Liver (tissue), 9 donors: ENCODE measurements around the gene LRRC2. TPM values are rescaled to one million over a fixed set of nuclear protein-coding genes. Genes with fewer than 3 reads are reported as not detected.

Experiments used
- DNase-seq: peaks from one replicate; pipeline ENCODE4 v3.0.0-alpha.2; 2017; ENCODE audit warnings: low spot score
- H3K27ac ChIP-seq, 2 donors: one replicate each; pipeline ENCODE4 v1.7.0; 2013; ENCODE audit warnings: inconsistent platforms in 2 of 2, low read length in 2 of 2, control low read depth in 1 of 2, low read depth in 1 of 2, mild to moderate bottlenecking in 1 of 2
- H3K27me3 ChIP-seq, 4 donors: one replicate each; pipeline versions ENCODE4 v1.6.1 to v1.7.0; 2013; ENCODE audit warnings: low read length in 3 of 4, inconsistent platforms in 1 of 4, mild to moderate bottlenecking in 1 of 4, moderate library complexity in 1 of 4; ENCODE audit not compliant: control insufficient read depth in 4 of 4, insufficient read depth in 4 of 4
- H3K36me3 ChIP-seq, 4 donors: one replicate each; pipeline versions ENCODE4 v1.6.1 to v1.7.0; 2013; ENCODE audit warnings: low read length in 3 of 4, mild to moderate bottlenecking in 3 of 4, low read depth in 1 of 4, moderate library complexity in 1 of 4; ENCODE audit not compliant: control insufficient read depth in 4 of 4, insufficient read depth in 3 of 4
- H3K4me1 ChIP-seq, 4 donors: one replicate each; pipeline versions ENCODE4 v1.6.1 to v1.7.0; 2013; ENCODE audit warnings: low read length in 3 of 4, mild to moderate bottlenecking in 3 of 4, moderate library complexity in 1 of 4; ENCODE audit not compliant: control insufficient read depth in 4 of 4, insufficient read depth in 4 of 4
- H3K4me3 ChIP-seq, 3 donors: one replicate each; pipeline versions ENCODE4 v1.6.1 to v1.7.0; 2013; ENCODE audit warnings: low read length in 3 of 3, control low read depth in 1 of 3, low read depth in 1 of 3, mild to moderate bottlenecking in 1 of 3
- H3K9ac ChIP-seq, 2 donors: one replicate each; pipeline ENCODE4 v1.7.0; 2013; ENCODE audit warnings: low read length in 2 of 2, mild to moderate bottlenecking in 2 of 2, moderate library complexity in 2 of 2, control low read depth in 1 of 2, low read depth in 1 of 2
- H3K9me3 ChIP-seq, 4 donors: one replicate each; pipeline versions ENCODE4 v1.6.1 to v1.7.0; 2013; ENCODE audit warnings: low read length in 3 of 4; ENCODE audit not compliant: control insufficient read depth in 4 of 4
- ATF3 ChIP-seq: IDR thresholded peaks from 2 replicates; pipeline ENCODE4 v1.6.1; 2016; ENCODE audit warnings: antibody characterized with exemption
- CTCF ChIP-seq: fragments of 150-350 bp; IDR thresholded peaks from 2 replicates; pipeline ENCODE4 v1.5.1; 2017; ENCODE audit warnings: improper control_type of control experiment, low read depth, low read length; ENCODE audit not compliant: missing input control
- EGR1 ChIP-seq, 2 donors: IDR thresholded peaks; 2 replicates each; pipeline ENCODE4 v1.6.1; 2016 to 2018; ENCODE audit warnings: antibody characterized with exemption in 2 of 2, low read depth in 2 of 2
- FOXA1 ChIP-seq: IDR thresholded peaks from 2 replicates; pipeline ENCODE4 v1.6.1; 2016; ENCODE audit warnings: antibody characterized with exemption
- FOXA2 ChIP-seq: IDR thresholded peaks from 2 replicates; pipeline ENCODE4 v1.6.1; 2016; ENCODE audit warnings: antibody characterized with exemption
- GABPA ChIP-seq, 2 donors: IDR thresholded peaks in 1 of 2; conservative IDR thresholded peaks in 1 of 2; 2 replicates each; pipeline ENCODE4 v1.6.1; 2016; ENCODE audit warnings: antibody characterized with exemption in 2 of 2, mild to moderate bottlenecking in 1 of 2, moderate library complexity in 1 of 2
- HNF4A ChIP-seq, 2 donors: conservative IDR thresholded peaks; 2 replicates each; pipeline ENCODE4 v1.6.1; 2016; ENCODE audit warnings: antibody characterized with exemption in 2 of 2, mild to moderate bottlenecking in 2 of 2
- HNF4G ChIP-seq: IDR thresholded peaks from 2 replicates; pipeline ENCODE4 v1.6.1; 2016; ENCODE audit warnings: antibody characterized with exemption
- JUND ChIP-seq, 2 donors: IDR thresholded peaks; 2 replicates each; pipeline ENCODE4 v1.6.1; 2016; ENCODE audit warnings: antibody characterized with exemption in 2 of 2
- MAX ChIP-seq: IDR thresholded peaks from 2 replicates; pipeline ENCODE4 v1.6.1; 2016; ENCODE audit warnings: antibody characterized with exemption
- NR2F2 ChIP-seq: IDR thresholded peaks from 2 replicates; pipeline ENCODE4 v1.6.1; 2016; ENCODE audit warnings: antibody characterized with exemption
- RAD21 ChIP-seq, 2 donors: IDR thresholded peaks; 2 replicates each; pipeline ENCODE4 v1.6.1; 2016; ENCODE audit warnings: antibody characterized with exemption in 2 of 2, mild to moderate bottlenecking in 2 of 2
- REST ChIP-seq: IDR thresholded peaks from 2 replicates; pipeline ENCODE4 v1.6.1; 2016; ENCODE audit warnings: antibody characterized with exemption, mild to moderate bottlenecking
- RXRA ChIP-seq, 2 donors: IDR thresholded peaks; 2 replicates each; pipeline ENCODE4 v1.6.1; 2017 to 2018; ENCODE audit warnings: antibody characterized with exemption in 2 of 2, mild to moderate bottlenecking in 1 of 2
- SP1 ChIP-seq: IDR thresholded peaks from 2 replicates; pipeline ENCODE4 v1.6.1; 2018; ENCODE audit warnings: antibody characterized with exemption, mild to moderate bottlenecking
- TAF1 ChIP-seq: conservative IDR thresholded peaks from 2 replicates; pipeline ENCODE4 v1.6.1; 2016; ENCODE audit warnings: antibody characterized with exemption, mild to moderate bottlenecking
- YY1 ChIP-seq: IDR thresholded peaks from 2 replicates; pipeline ENCODE4 v1.6.1; 2016; ENCODE audit warnings: antibody characterized with exemption, mild to moderate bottlenecking
- ZBTB33 ChIP-seq: IDR thresholded peaks from 2 replicates; pipeline ENCODE4 v1.6.1; 2016; ENCODE audit warnings: antibody characterized with exemption
- WGBS: extraction: QIAGEN DNeasy Blood & Tissue Kit; methylation state at CpG from one replicate; pipeline ENCODE4 v1.1.7; 2013; 5-methylcytosine and 5-hydroxymethylcytosine counted together
- polyA plus RNA-seq, 2 donors: library from polyadenylated mRNA; stranded (reverse) in 1 of 2; unstranded in 1 of 2; fragments of 200-250 nt in 1 of 2; fragments of >200 nt in 1 of 2; fragmentation: Nextera tagmentation in 1 of 2; extraction: Ambion mirVana in 1 of 2; gene quantifications; one replicate each; pipeline versions ENCODE4 v1.2.1 to v1.2.3, GENCODE V29; 2013 to 2015
- total RNA-seq, 2 donors: library from RNA; depleted of rRNA; stranded (reverse); fragments of >200 nt; gene quantifications; one replicate each; pipeline ENCODE4 v1.2.3, GENCODE V29; 2014
- donor health status: healthy.
- donor health status: healthy.
- donor health status: healthy.
- donor health status: healthy.
- donor health status: healthy.

LRRC2 gene
- 1 to 10 TPM in 1 of 2 donors, under 1 TPM in 1; 0.93 to 6.6 TPM for total RNA-seq
- 1 to 10 TPM; 1.9 to 7.6 TPM for polyA plus RNA-seq

GRCh38 chr3:46566040-46566641 is at the start of gene LRRC2:
LRRC2 (minus strand) TSS chr3:46566302; CDS start chr3:46551591, 14,711 bp downstream.
- Histone ChIP-seq H3K27ac (peak within 1 kb of the TSS; percentile 84 to 96), H3K27me3 (no peaks in the 10 kb centered on the region), H3K4me1 (peaks cover 0 to 16% (median 4%) of the 10 kb centered on the region in 4 donors), H3K9ac (peak within 1 kb of the TSS; percentile 54 to 84), H3K4me3 (peak within 1 kb of the TSS; percentile 58 to 76 (median 61)), H3K36me3 (no peaks in the 10 kb centered on the region), H3K9me3 (no peaks in the 10 kb centered on the region)
- no peak for TF ChIP-seq FOXA1
- TF ChIP-seq TAF1 = peak; percentile 84
- TF ChIP-seq ZBTB33 = no peak
- TF ChIP-seq ATF3 = no peak
- no peak for TF ChIP-seq REST
- peak; percentile 22 for TF ChIP-seq NR2F2
- no peak for TF ChIP-seq SP1
- TF ChIP-seq RAD21 (IDR thresholded peaks at IDR 0.05) = peak; percentile 7 to 44
- TF ChIP-seq GABPA (IDR thresholded peaks at IDR 0.05 in 1 of 2, conservative IDR thresholded peaks at IDR 0.05 in 1 of 2) = no peak
- TF ChIP-seq EGR1 (IDR thresholded peaks at IDR 0.05; ENCODE audit: low read depth in 2 of 2) = no peak
- peak in 1 of 2 donors; percentile 9 for TF ChIP-seq RXRA (IDR thresholded peaks at IDR 0.05)
- TF ChIP-seq YY1 = peak; percentile 89
- TF ChIP-seq HNF4G = no peak
- peak; percentile 64 for TF ChIP-seq MAX
- TF ChIP-seq HNF4A (conservative IDR thresholded peaks at IDR 0.05) = no peak
- no peak for TF ChIP-seq FOXA2
- TF ChIP-seq CTCF = no peak
- TF ChIP-seq JUND (IDR thresholded peaks at IDR 0.05) = no peak
- 1% methylated on average over 39 of the region's 39 CpGs for WGBS
- DNase-seq = peak; percentile 68
